GM12878 (cell line): ENCODE data around the gene CHRNE.

Source experiments
- ASH2L ChIP-seq: fragments of 300-600, 200-600 bp; sonication (generic); IDR thresholded peaks from 2 replicates; pipeline ENCODE4 v1.6.1; 2017; ENCODE audit warnings: low read depth, mild to moderate bottlenecking, borderline replicate concordance
- CHD2 ChIP-seq: IDR thresholded peaks from 2 replicates; pipeline ENCODE4 v1.6.1; 2011; ENCODE audit warnings: low read depth, low read length, improper control_type of control experiment, borderline replicate concordance
- EZH2 ChIP-seq: IDR thresholded peaks from 2 replicates; pipeline ENCODE4 v1.6.1; 2012; ENCODE audit warnings: low read depth, mild to moderate bottlenecking, control low read depth, inconsistent platforms, low read length, borderline replicate concordance; ENCODE audit not compliant: control insufficient read depth
- MXI1 ChIP-seq: fragments of 150-350 bp; IDR thresholded peaks from 2 replicates; pipeline ENCODE4 v1.6.1; 2011; ENCODE audit warnings: low read depth, mild to moderate bottlenecking, inconsistent platforms, low read length, improper control_type of control experiment
- NKRF ChIP-seq: fragments of 450-650 bp; conservative IDR thresholded peaks from 2 replicates; pipeline ENCODE4 v1.6.1; 2017; ENCODE audit warnings: mild to moderate bottlenecking, moderate library complexity
- NR2C1 ChIP-seq: fragments of 450-650 bp; IDR thresholded peaks from 2 replicates; pipeline ENCODE4 v1.6.1; 2017; ENCODE audit warnings: antibody characterized with exemption, mild to moderate bottlenecking, moderate library complexity
- RAD21 ChIP-seq: IDR thresholded peaks from 2 replicates; pipeline ENCODE4 v1.6.1; 2011; ENCODE audit warnings: mild to moderate bottlenecking, low read depth, low read length, moderate library complexity; ENCODE audit not compliant: insufficient read depth
- RELA ChIP-seq: fragments of 450-650 bp; IDR thresholded peaks from 2 replicates; pipeline ENCODE4 v1.8.0; 2014; ENCODE audit warnings: borderline replicate concordance; ENCODE audit not compliant: partially characterized antibody
- RELB ChIP-seq: fragments of 450-650 bp; IDR thresholded peaks from 2 replicates; pipeline ENCODE4 v1.6.1; 2017; ENCODE audit warnings: low read depth, mild to moderate bottlenecking, moderate library complexity
- REST ChIP-seq: IDR thresholded peaks from 2 replicates; pipeline ENCODE4 v1.6.1; 2012; ENCODE audit warnings: mild to moderate bottlenecking, low read depth, low read length
- TCF7 ChIP-seq: IDR thresholded peaks from 2 replicates; pipeline ENCODE4 v1.6.1; 2014; ENCODE audit warnings: antibody characterized with exemption, borderline replicate concordance
- WRNIP1 ChIP-seq: IDR thresholded peaks from 2 replicates; pipeline ENCODE4 v1.6.1; 2011; ENCODE audit warnings: low read depth, low read length, improper control_type of control experiment, borderline replicate concordance
- ZNF24 ChIP-seq: fragments of 450-650 bp; IDR thresholded peaks from 2 replicates; pipeline ENCODE4 v1.6.1; 2017; ENCODE audit warnings: antibody characterized with exemption, mild to moderate bottlenecking
- ZNF274 ChIP-seq: IDR thresholded peaks from one replicate; pipeline ENCODE4 v1.8.0; 2011; ENCODE audit not compliant: insufficient read length, insufficient read depth

- TF ChIP-seq TCF7: peak; percentile 54; the same call in 1 of the 2 replicates
- no peak for TF ChIP-seq ASH2L
- TF ChIP-seq EZH2: no peak
- TF ChIP-seq REST: 0 out of 2 replicates have a peak, but pooled peaks have one; percentile 30
- TF ChIP-seq RAD21: no peak
- TF ChIP-seq MXI1: no peak; the same call in 1 of the 2 replicates
- TF ChIP-seq ZNF274: no peak
- TF ChIP-seq NR2C1: no peak
- TF ChIP-seq RELA: peak; percentile 83
- no peak; the same call in 1 of the 2 replicates for TF ChIP-seq ZNF24
- TF ChIP-seq WRNIP1: no peak
- peak; percentile 81; the same call in 1 of the 2 replicates for TF ChIP-seq RELB
- peak; percentile 24; the same call in 1 of the 2 replicates for TF ChIP-seq NKRF
- TF ChIP-seq CHD2: 0 out of 2 replicates have a peak, but pooled peaks have one; percentile 42
Observed at GRCh38 chr17:4945176-4945943, 42.5 kb upstream of the CHRNE start.
